GM12892 (cell line): ENCODE measurements around the gene KCNIP4.

Experiments used
- POLR2A ChIP-seq: IDR thresholded peaks from 2 replicates; pipeline ENCODE4 v1.6.1; 2011; ENCODE audit warnings: low read depth, low read length, control low read depth
- POLR2AphosphoS5 ChIP-seq: IDR thresholded peaks from 2 replicates; pipeline ENCODE4 v1.6.1; 2011; ENCODE audit warnings: low read depth, low read length, control low read depth

DNA sequence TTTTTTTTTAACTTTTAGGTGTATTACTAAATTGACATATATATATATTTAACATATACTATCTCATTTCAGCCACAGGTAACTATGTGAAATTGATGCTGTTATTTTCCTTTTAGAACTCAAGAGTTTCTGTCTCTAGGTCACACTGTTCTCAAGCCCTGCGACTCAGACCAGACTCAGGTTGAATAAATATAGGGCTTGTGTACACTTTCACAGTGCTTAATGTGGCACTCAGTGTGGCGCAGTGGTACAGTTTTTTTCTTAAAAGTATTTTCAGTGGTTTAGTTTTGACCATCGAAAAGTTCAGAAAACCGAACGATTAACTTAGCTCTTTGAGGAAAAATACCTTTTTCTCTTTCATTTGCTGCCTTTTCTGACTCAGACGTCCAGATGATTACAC lies 1223.7 kb downstream of the KCNIP4 start:
- TF ChIP-seq POLR2A (no peak), POLR2AphosphoS5 (no peak)
